Measurements from ENCODE around the gene EFHD2.
"Not testable (repeated sequence)": the region's sequence is repeated elsewhere in the genome, so short reads cannot be mapped to it uniquely, and the experiment has no call there.

Gene EFHD2

GRCh38 chr1:15413563-15414444, 4.1 kb downstream of the EFHD2 start:
- DNase-seq, result no peak

GRCh38 chr1:15414445-15414983, 4.8 kb downstream of the EFHD2 start:
- no peak for DNase-seq

GRCh38 chr1:15417059-15417934, 7.6 kb downstream of the EFHD2 start:
- DNase-seq, result peak; percentile 16

- DNase-seq, result no peak
Observed at GRCh38 chr1:15418806-15419515, 9.3 kb downstream of the EFHD2 start.

- DNase-seq, result no peak
Observed at GRCh38 chr1:15420853-15421465, 11.3 kb downstream of the EFHD2 start.

GRCh38 chr1:15422871-15423270, 13.2 kb downstream of the EFHD2 start:
- no peak for DNase-seq

GRCh38 chr1:15423355-15424077, 13.8 kb downstream of the EFHD2 start:
- DNase-seq, result no peak

- no peak for DNase-seq
Observed at GRCh38 chr1:15424146-15424667, 14.5 kb downstream of the EFHD2 start.

GRCh38 chr1:15424981-15425380, 15.3 kb downstream of the EFHD2 start:
- DNase-seq, result no peak

GRCh38 chr1:15425521-15425920, 15.8 kb downstream of the EFHD2 start:
- DNase-seq, result no peak

- no peak for DNase-seq
Observed at GRCh38 chr1:15425958-15426357, 16.3 kb downstream of the EFHD2 start.

GRCh38 chr1:15426492-15427279, 17.0 kb downstream of the EFHD2 start:
- DNase-seq, result no peak

- DNase-seq, result no peak
Observed at GRCh38 chr1:15427280-15427666, 17.6 kb downstream of the EFHD2 start.

- DNase-seq, result not testable (repeated sequence)
Observed at GRCh38 chr1:15428252-15428651, 18.6 kb downstream of the EFHD2 start.

- DNase-seq, result no peak
Observed at GRCh38 chr1:15428815-15429435, 19.2 kb downstream of the EFHD2 start.

- no peak for DNase-seq
Observed at GRCh38 chr1:15429701-15430149, 20.0 kb downstream of the EFHD2 start.

- peak; percentile 27 for DNase-seq
Observed at GRCh38 chr1:15430787-15431570, 21.3 kb downstream of the EFHD2 start.

GRCh38 chr1:15431571-15431948, 21.9 kb downstream of the EFHD2 start:
- no peak for DNase-seq

- no peak for DNase-seq
Observed at GRCh38 chr1:15432324-15432723, 22.6 kb downstream of the EFHD2 start.
